SU-DHL-6 (cell line): ENCODE results near the gene TCEAL8.

Source experiments
- EZH2phosphoT487 ChIP-seq: fragments of 200-600 bp; sonication (generic), shearing (Covaris generic); conservative IDR thresholded peaks from 2 replicates; pipeline ENCODE4 v1.6.1; 2018; ENCODE audit warnings: mild to moderate bottlenecking, antibody characterized with exemption, low read length, moderate library complexity, mixed read lengths
- TF ChIP-seq, protein P1 (sequence below): fragments of 200-600 bp; sonication (generic); IDR thresholded peaks from one replicate; pipeline ENCODE4 v1.5.1; 2017; ENCODE audit warnings: antibody characterized with exemption, mild to moderate bottlenecking, low read length, moderate library complexity; ENCODE audit not compliant: insufficient read depth, poor library complexity, severe bottlenecking

- TF ChIP-seq, protein P1, sequence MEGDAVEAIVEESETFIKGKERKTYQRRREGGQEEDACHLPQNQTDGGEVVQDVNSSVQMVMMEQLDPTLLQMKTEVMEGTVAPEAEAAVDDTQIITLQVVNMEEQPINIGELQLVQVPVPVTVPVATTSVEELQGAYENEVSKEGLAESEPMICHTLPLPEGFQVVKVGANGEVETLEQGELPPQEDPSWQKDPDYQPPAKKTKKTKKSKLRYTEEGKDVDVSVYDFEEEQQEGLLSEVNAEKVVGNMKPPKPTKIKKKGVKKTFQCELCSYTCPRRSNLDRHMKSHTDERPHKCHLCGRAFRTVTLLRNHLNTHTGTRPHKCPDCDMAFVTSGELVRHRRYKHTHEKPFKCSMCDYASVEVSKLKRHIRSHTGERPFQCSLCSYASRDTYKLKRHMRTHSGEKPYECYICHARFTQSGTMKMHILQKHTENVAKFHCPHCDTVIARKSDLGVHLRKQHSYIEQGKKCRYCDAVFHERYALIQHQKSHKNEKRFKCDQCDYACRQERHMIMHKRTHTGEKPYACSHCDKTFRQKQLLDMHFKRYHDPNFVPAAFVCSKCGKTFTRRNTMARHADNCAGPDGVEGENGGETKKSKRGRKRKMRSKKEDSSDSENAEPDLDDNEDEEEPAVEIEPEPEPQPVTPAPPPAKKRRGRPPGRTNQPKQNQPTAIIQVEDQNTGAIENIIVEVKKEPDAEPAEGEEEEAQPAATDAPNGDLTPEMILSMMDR: no peak
- no peak for TF ChIP-seq EZH2phosphoT487
These were observed 40.0 kb downstream of the TCEAL8 start, which contains the start of gene BEX4 for GRCh38 chrX:103214870-103215424.
